ENCODE results near the gene ANTXR2. TPM values are rescaled to one million over a fixed set of nuclear protein-coding genes. Genes with fewer than 3 reads are reported as not detected.

Gene ANTXR2
- total RNA-seq, 1 donor from 2014 or later, result 28.3 TPM

DNA sequence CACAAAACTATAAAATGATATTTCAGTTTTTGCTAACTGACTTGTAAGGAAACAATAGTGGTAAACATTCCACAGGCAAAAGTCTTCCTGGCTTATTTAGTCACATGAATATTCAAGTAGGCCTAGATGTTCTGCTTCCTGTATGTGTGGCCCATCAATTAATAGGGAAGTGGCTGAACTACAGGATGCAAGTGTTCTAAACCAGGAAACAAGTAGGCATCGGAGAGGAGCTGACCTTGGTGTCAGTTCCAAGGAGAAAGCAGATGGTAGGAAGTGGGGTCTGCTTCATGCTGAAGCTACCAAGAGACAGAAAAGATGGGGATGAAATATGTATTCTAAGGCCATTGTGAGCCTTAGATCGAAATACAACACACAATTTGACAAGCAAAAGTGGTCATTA lies 149.7 kb downstream of the ANTXR2 start:
- Histone ChIP-seq H3K9ac (no peak overlapping the region), H3F3A (ENCODE audit: low read depth) (no peaks in the 10 kb centered on the region), H4K20me1 (ENCODE audit: low read depth) (no peaks in the 10 kb centered on the region), H3K4me2 (no peak overlapping the region), H2AFZ (replicated peaks) (no peak overlapping the region), H3K27me3 (no peaks in the 10 kb centered on the region), H3K79me2 (ENCODE audit: low read depth) (no peaks in the 10 kb centered on the region), H3K36me3 (no peaks in the 10 kb centered on the region), H3K27ac (no peak overlapping the region), H3K4me3 (no peak overlapping the region), H3K4me1 (no peaks in the 10 kb centered on the region), H3K9me3 (ENCODE audit: low read depth) (no peaks in the 10 kb centered on the region)
- no peak for TF ChIP-seq EZH2 (IDR thresholded peaks at IDR 0.05)
- no peak for TF ChIP-seq EZH2phosphoT487 (IDR thresholded peaks at IDR 0.05)
- TF ChIP-seq, protein P1, sequence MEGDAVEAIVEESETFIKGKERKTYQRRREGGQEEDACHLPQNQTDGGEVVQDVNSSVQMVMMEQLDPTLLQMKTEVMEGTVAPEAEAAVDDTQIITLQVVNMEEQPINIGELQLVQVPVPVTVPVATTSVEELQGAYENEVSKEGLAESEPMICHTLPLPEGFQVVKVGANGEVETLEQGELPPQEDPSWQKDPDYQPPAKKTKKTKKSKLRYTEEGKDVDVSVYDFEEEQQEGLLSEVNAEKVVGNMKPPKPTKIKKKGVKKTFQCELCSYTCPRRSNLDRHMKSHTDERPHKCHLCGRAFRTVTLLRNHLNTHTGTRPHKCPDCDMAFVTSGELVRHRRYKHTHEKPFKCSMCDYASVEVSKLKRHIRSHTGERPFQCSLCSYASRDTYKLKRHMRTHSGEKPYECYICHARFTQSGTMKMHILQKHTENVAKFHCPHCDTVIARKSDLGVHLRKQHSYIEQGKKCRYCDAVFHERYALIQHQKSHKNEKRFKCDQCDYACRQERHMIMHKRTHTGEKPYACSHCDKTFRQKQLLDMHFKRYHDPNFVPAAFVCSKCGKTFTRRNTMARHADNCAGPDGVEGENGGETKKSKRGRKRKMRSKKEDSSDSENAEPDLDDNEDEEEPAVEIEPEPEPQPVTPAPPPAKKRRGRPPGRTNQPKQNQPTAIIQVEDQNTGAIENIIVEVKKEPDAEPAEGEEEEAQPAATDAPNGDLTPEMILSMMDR (IDR thresholded peaks at IDR 0.05), result no peak
- no peaks in the 10 kb centered on the region for H3K27me3 Mint-ChIP-seq (ENCODE audit: insufficient read depth, low read depth)
- H3K36me3 Mint-ChIP-seq, result no peaks in the 10 kb centered on the region
- no peak for DNase-seq (ENCODE audit: low spot score)
- no peaks in the 10 kb centered on the region for H3K4me1 Mint-ChIP-seq
- no peak overlapping the region for H3K4me3 Mint-ChIP-seq
- H3K27ac Mint-ChIP-seq, result no peak overlapping the region
- H3K9me3 Mint-ChIP-seq, result no peaks in the 10 kb centered on the region

DNA sequence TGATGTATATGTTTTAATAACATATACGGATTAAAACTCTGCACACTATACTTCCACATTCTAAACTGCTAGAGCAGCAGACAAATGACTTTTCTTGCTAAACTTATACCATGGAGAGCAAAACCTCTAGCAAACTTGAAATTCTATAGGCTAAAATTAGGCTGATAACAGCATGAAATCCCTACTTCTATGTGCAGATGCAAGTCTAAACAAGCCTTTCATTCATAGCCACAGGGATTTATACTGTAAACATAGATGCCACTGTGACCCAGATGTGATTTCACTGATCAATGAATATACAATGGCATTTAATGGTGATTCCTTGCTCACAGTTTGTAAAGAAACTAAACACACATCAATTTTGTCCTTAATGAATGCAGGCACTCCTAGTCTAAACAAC lies 151.0 kb downstream of the ANTXR2 start:
- H3K79me2 ChIP-seq (ENCODE audit: low read depth), result no peaks in the 10 kb centered on the region
- H3K27me3 ChIP-seq, result no peaks in the 10 kb centered on the region
- H3K27ac ChIP-seq, result no peak overlapping the region
- no peaks in the 10 kb centered on the region for H3K4me1 ChIP-seq
- H3K4me2 ChIP-seq, result no peak overlapping the region
- Mint-ChIP-seq H3K4me3 (no peak overlapping the region), H3K27me3 (ENCODE audit: insufficient read depth, low read depth) (no peaks in the 10 kb centered on the region), H3K27ac (no peak overlapping the region), H3K4me1 (no peaks in the 10 kb centered on the region), H3K9me3 (no peaks in the 10 kb centered on the region), H3K36me3 (no peaks in the 10 kb centered on the region)
- H3K36me3 ChIP-seq, result no peaks in the 10 kb centered on the region
- no peaks in the 10 kb centered on the region for H3K9me3 ChIP-seq (ENCODE audit: low read depth)
- no peaks in the 10 kb centered on the region for H4K20me1 ChIP-seq (ENCODE audit: low read depth)
- no peaks in the 10 kb centered on the region for H3F3A ChIP-seq (ENCODE audit: low read depth)
- no peak overlapping the region for H3K9ac ChIP-seq
- TF ChIP-seq EZH2 (IDR thresholded peaks at IDR 0.05) (no peak), EZH2phosphoT487 (IDR thresholded peaks at IDR 0.05) (no peak)
- TF ChIP-seq, protein P1 (IDR thresholded peaks at IDR 0.05), result no peak
- H2AFZ ChIP-seq (replicated peaks), result no peak overlapping the region
- no peak overlapping the region for H3K4me3 ChIP-seq
- no peak for DNase-seq (ENCODE audit: low spot score)

DNA sequence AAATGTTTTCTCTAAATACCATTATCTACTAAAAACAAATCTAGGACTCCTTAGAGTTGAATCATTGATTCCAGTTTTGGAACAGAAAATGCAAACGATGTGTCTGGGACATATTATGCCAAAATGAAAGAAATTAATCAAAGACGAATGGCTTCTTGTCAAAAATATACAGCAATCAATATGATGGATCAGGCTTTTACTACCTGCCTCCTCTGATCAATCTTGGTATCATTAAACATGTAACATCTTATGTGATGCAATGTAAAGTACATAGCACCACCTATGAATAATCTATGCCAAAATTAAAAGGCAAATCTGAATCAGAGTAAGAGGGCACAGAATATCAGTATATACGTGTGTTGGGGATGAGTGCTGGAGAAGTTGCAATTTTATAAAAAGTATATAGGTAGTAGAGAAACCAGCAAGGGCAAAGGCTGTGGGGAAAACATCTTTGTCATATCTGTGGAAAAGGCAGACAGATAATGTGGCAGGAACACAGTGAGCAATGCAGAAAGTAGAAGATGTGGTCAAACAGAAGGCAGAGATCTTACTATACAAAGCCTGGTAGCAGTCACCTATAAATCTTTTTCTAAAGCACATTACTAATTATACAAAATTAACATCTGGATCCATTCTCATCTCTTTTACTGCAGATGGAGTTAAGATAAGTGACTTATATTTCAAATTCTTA lies 152.7 kb downstream of the ANTXR2 start:
- no peak for DNase-seq (ENCODE audit: low spot score)
- Histone ChIP-seq H3K4me3 (no peak overlapping the region), H4K20me1 (ENCODE audit: low read depth) (no peaks in the 10 kb centered on the region), H3K27me3 (no peaks in the 10 kb centered on the region), H3K27ac (no peak overlapping the region), H3K4me1 (no peaks in the 10 kb centered on the region), H3F3A (ENCODE audit: low read depth) (no peaks in the 10 kb centered on the region), H3K36me3 (no peaks in the 10 kb centered on the region), H3K9ac (no peak overlapping the region), H3K9me3 (ENCODE audit: low read depth) (no peaks in the 10 kb centered on the region), H2AFZ (replicated peaks) (no peak overlapping the region), H3K79me2 (ENCODE audit: low read depth) (no peaks in the 10 kb centered on the region), H3K4me2 (no peak overlapping the region)
- H3K4me3 Mint-ChIP-seq, result no peak overlapping the region
- no peaks in the 10 kb centered on the region for H3K27me3 Mint-ChIP-seq (ENCODE audit: insufficient read depth, low read depth)
- no peaks in the 10 kb centered on the region for H3K4me1 Mint-ChIP-seq
- TF ChIP-seq, protein P1 (IDR thresholded peaks at IDR 0.05), result no peak
- TF ChIP-seq EZH2 (IDR thresholded peaks at IDR 0.05) (no peak), EZH2phosphoT487 (IDR thresholded peaks at IDR 0.05) (no peak)
- no peak overlapping the region for H3K27ac Mint-ChIP-seq
- no peaks in the 10 kb centered on the region for H3K36me3 Mint-ChIP-seq
- H3K9me3 Mint-ChIP-seq, result no peaks in the 10 kb centered on the region

All from neural progenitor cell (in vitro differentiated cells).